ENCODE results near the gene EPB41L4B. TPM values are rescaled to one million over a fixed set of nuclear protein-coding genes. Genes with fewer than 3 reads are reported as not detected.

EPB41L4B gene
- total and polyA plus RNA-seq, 2 of the 4 experiments (the other 2 are of a cell fraction): 0.36 to 0.54 TPM

DNA sequence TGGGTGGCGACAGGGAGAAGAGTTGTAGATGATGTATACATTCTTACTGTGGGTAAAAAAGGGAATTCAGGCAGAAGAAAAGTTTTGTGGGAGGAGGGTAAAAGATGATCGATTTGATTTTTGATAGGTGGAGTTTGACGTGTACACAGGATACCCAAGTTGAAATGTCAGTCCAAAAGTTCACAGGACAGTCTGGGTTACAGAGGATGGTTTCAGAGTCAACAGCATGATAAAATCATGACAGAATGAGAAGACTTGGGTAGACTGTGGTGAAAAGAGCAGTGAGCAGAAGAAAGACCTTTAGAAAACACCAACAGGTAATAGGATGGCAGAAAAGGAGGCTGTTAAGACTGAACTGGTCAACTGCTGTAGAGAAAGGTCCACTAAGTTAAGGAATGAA is 81.6 kb downstream of the EPB41L4B start:
- H2BK20ac ChIP-seq (ENCODE audit: low read depth, low read length): no peak overlapping the region
- H3K4me1 ChIP-seq (ENCODE audit: control insufficient read depth, insufficient read depth, low read length): no peaks in the 10 kb centered on the region
- no peak overlapping the region for H3K23ac ChIP-seq (ENCODE audit: low read depth, low read length)
- intact Hi-C loops (cut with micrococcal nuclease) (no loop called here), in situ Hi-C loops (cut with MboI; ENCODE audit: low sequenced_read_pairs) (no loop called here), dilution Hi-C loops (cut with HindIII; ENCODE audit: low sequenced_read_pairs, unreplicated experiment) (no loop called here)
- H3K27me3 ChIP-seq (ENCODE audit: control insufficient read depth, insufficient read depth, low read length): peaks cover 17% of the 10 kb centered on the region
- H3K56ac ChIP-seq (ENCODE audit: extremely low read depth, insufficient read depth, low read length): no peak overlapping the region
- H3K9me3 ChIP-seq (ENCODE audit: control insufficient read depth, insufficient read depth, low read length): no peaks in the 10 kb centered on the region
- H4K91ac ChIP-seq (ENCODE audit: insufficient read depth, low read depth, low read length): no peak overlapping the region
- BruUV-seq (replicated peaks): no TSS peak
- no peak overlapping the region for H4K5ac ChIP-seq (ENCODE audit: low read depth, low read length)
- no peak overlapping the region for H3K4me2 ChIP-seq (ENCODE audit: low read depth, low read length)
- no peaks in the 10 kb centered on the region for H4K20me1 ChIP-seq (ENCODE audit: insufficient read depth, low read length)
- no peak overlapping the region for H2AK5ac ChIP-seq (ENCODE audit: low read depth, low read length)
- H3K27ac ChIP-seq (ENCODE audit: insufficient read depth, low read length): no peak overlapping the region
- ChIA-PET POLR2A (ENCODE audit: unreplicated experiment) (no interaction called here), CTCF (no interaction called here)
- TF ChIP-seq MAZ (IDR thresholded peaks at IDR 0.05; ENCODE audit: borderline replicate concordance, low read depth, low read length) (no peak), MAFK (IDR thresholded peaks at IDR 0.05; ENCODE audit: low read depth, low read length) (no peak), BHLHE40 (IDR thresholded peaks at IDR 0.05; ENCODE audit: low read depth, low read length) (no peak), CEBPB (IDR thresholded peaks at IDR 0.05; ENCODE audit: low read depth, low read length) (no peak)
- TF ChIP-seq, protein P1, sequence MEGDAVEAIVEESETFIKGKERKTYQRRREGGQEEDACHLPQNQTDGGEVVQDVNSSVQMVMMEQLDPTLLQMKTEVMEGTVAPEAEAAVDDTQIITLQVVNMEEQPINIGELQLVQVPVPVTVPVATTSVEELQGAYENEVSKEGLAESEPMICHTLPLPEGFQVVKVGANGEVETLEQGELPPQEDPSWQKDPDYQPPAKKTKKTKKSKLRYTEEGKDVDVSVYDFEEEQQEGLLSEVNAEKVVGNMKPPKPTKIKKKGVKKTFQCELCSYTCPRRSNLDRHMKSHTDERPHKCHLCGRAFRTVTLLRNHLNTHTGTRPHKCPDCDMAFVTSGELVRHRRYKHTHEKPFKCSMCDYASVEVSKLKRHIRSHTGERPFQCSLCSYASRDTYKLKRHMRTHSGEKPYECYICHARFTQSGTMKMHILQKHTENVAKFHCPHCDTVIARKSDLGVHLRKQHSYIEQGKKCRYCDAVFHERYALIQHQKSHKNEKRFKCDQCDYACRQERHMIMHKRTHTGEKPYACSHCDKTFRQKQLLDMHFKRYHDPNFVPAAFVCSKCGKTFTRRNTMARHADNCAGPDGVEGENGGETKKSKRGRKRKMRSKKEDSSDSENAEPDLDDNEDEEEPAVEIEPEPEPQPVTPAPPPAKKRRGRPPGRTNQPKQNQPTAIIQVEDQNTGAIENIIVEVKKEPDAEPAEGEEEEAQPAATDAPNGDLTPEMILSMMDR (conservative IDR thresholded peaks at IDR 0.05; ENCODE audit: low read depth, low read length): no peak
- TF ChIP-seq, protein P2, sequence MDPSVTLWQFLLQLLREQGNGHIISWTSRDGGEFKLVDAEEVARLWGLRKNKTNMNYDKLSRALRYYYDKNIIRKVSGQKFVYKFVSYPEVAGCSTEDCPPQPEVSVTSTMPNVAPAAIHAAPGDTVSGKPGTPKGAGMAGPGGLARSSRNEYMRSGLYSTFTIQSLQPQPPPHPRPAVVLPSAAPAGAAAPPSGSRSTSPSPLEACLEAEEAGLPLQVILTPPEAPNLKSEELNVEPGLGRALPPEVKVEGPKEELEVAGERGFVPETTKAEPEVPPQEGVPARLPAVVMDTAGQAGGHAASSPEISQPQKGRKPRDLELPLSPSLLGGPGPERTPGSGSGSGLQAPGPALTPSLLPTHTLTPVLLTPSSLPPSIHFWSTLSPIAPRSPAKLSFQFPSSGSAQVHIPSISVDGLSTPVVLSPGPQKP (IDR thresholded peaks at IDR 0.05; ENCODE audit: borderline replicate concordance, low read depth, low read length): no peak
- no peak overlapping the region for H2BK120ac ChIP-seq (ENCODE audit: low read depth, low read length)
- H3K18ac ChIP-seq (ENCODE audit: low read depth, low read length): no peak overlapping the region
- no peak overlapping the region for H3K4ac ChIP-seq (ENCODE audit: low read depth, low read length)
- no peak overlapping the region for H4K8ac ChIP-seq (ENCODE audit: low read depth in 2 of 2, low read length in 2 of 2)
- WGBS, 2 experiments (ENCODE audit: extremely low coverage in 2 of 2, insufficient read length in 1 of 2): 78 to 100% methylated on average over 2 to 3 of the region's 3 CpGs
- no peak overlapping the region for H3K14ac ChIP-seq (replicated peaks; ENCODE audit: low read depth, low read length)
- no peak overlapping the region for H2AFZ ChIP-seq (replicated peaks; ENCODE audit: low read length, poor library complexity)
- DNase-seq: no peak
- H2AK9ac ChIP-seq (replicated peaks; ENCODE audit: low read depth, low read length, poor library complexity): no peak overlapping the region
- no peak overlapping the region for H3K9ac ChIP-seq (ENCODE audit: low read depth, low read length)
- H3K36me3 ChIP-seq (ENCODE audit: control insufficient read depth, insufficient read depth, low read length): no peaks in the 10 kb centered on the region
- H3K9me1 ChIP-seq (ENCODE audit: insufficient read depth, low read length): no peaks in the 10 kb centered on the region
- H2BK15ac ChIP-seq (ENCODE audit: low read depth, low read length): no peak overlapping the region
- ATAC-seq (ENCODE audit: low read depth): no peak
- H3K79me1 ChIP-seq (ENCODE audit: low read depth in 1 of 2, low read length in 2 of 2): no peaks in the 10 kb centered on the region
- H3K4me3 ChIP-seq (ENCODE audit: insufficient read depth, low read depth, low read length): no peak overlapping the region
- H2BK5ac ChIP-seq (ENCODE audit: low read depth, low read length, poor library complexity, severe bottlenecking): no peak overlapping the region

Measured in IMR-90 (cell line).